IMR-90 (cell line): ENCODE data around the gene SLC12A8. TPM values are rescaled to one million over a fixed set of nuclear protein-coding genes. Genes with fewer than 3 reads are reported as not detected.
A peak's percentile ranks its signal among the peaks of the same experiment; 100 is the strongest.

Source experiments
- ATAC-seq: fragments of 200-7000 bp; cut with Tn5 transposase; 2 replicates; pipeline ENCODE4 v1.9.1; 2020; ENCODE audit warnings: low read depth, mild to moderate bottlenecking, moderate library complexity
- BruUV-seq: library from RNA; stranded (reverse); fragments of 400-500 nt; replicated peaks from 2 replicates; lab custom pipeline; 2021; lab: Mats Ljungman, UMichigan
- CTCF ChIA-PET: fragments of 300-600 bp; formaldehyde crosslinking; extraction: SDS; loops from one replicate; lab custom pipeline; 2021; ENCODE audit warnings: antibody characterized with exemption; lab: Yijun Ruan, JAX
- POLR2A ChIA-PET: fragments of 300-600 bp; sonication (Branson Sonifier 250); formaldehyde crosslinking; loops from one replicate; lab custom pipeline; 2022; ENCODE audit warnings: antibody characterized with exemption; ENCODE audit not compliant: unreplicated experiment; lab: Charles Lee
- DNase-seq: peaks from one replicate; pipeline ENCODE4 v3.0.0; 2013
- H2AFZ ChIP-seq: replicated peaks from 2 replicates; pipeline ENCODE3; 2013; ENCODE audit warnings: low read length, mild to moderate bottlenecking; ENCODE audit not compliant: poor library complexity
- H2AK5ac ChIP-seq: 2 replicates; pipeline ENCODE4 v1.6.1; 2013; ENCODE audit warnings: low read depth, low read length, inconsistent platforms
- H2AK9ac ChIP-seq: replicated peaks from 2 replicates; pipeline ENCODE3; 2013; ENCODE audit warnings: mild to moderate bottlenecking, low read depth, low read length, moderate library complexity; ENCODE audit not compliant: poor library complexity
- H2BK120ac ChIP-seq: 2 replicates; pipeline ENCODE4 v1.6.1; 2013; ENCODE audit warnings: low read depth, low read length, inconsistent platforms
- H2BK15ac ChIP-seq: 3 replicates; pipeline ENCODE4 v1.6.1; 2013; ENCODE audit warnings: low read depth, low read length, inconsistent platforms
- H2BK20ac ChIP-seq: 2 replicates; pipeline ENCODE4 v1.6.1; 2013; ENCODE audit warnings: low read depth, mild to moderate bottlenecking, inconsistent platforms, low read length, moderate library complexity
- H2BK5ac ChIP-seq: 2 replicates; pipeline ENCODE4 v1.6.1; 2013; ENCODE audit warnings: mild to moderate bottlenecking, low read depth, low read length, inconsistent platforms; ENCODE audit not compliant: poor library complexity, severe bottlenecking
- H3K14ac ChIP-seq: replicated peaks from 2 replicates; pipeline ENCODE4 v1.6.1; 2013; ENCODE audit warnings: low read depth, low read length, inconsistent platforms
- H3K18ac ChIP-seq: 2 replicates; pipeline ENCODE4 v1.6.1; 2013; ENCODE audit warnings: low read depth, low read length, control low read depth
- H3K23ac ChIP-seq: 2 replicates; pipeline ENCODE4 v1.6.1; 2013; ENCODE audit warnings: low read depth, low read length, inconsistent platforms
- H3K27ac ChIP-seq: 2 replicates; pipeline ENCODE4 v1.5.1; 2013; ENCODE audit warnings: mild to moderate bottlenecking, control low read depth, low read length; ENCODE audit not compliant: insufficient read depth
- H3K27me3 ChIP-seq: 2 replicates; pipeline ENCODE4 v1.6.1; 2013; ENCODE audit warnings: low read length; ENCODE audit not compliant: control insufficient read depth, insufficient read depth
- H3K36me3 ChIP-seq: 2 replicates; pipeline ENCODE4 v1.6.1; 2013; ENCODE audit warnings: low read length, mixed read lengths; ENCODE audit not compliant: control insufficient read depth, insufficient read depth
- H3K4ac ChIP-seq: 2 replicates; pipeline ENCODE4 v1.6.1; 2013; ENCODE audit warnings: low read depth, low read length, inconsistent platforms
- H3K4me1 ChIP-seq: 2 replicates; pipeline ENCODE4 v1.6.1; 2013; ENCODE audit warnings: low read length, mixed read lengths; ENCODE audit not compliant: control insufficient read depth, insufficient read depth
- H3K4me2 ChIP-seq: 2 replicates; pipeline ENCODE4 v1.6.1; 2013; ENCODE audit warnings: low read depth, mild to moderate bottlenecking, control low read depth, low read length, moderate library complexity
- H3K4me3 ChIP-seq: 2 replicates; pipeline ENCODE4 v1.5.1; 2013; ENCODE audit warnings: low read depth, mild to moderate bottlenecking, control low read depth, low read length, moderate library complexity; ENCODE audit not compliant: insufficient read depth
- H3K56ac ChIP-seq: 2 replicates; pipeline ENCODE4 v1.6.1; 2013; ENCODE audit warnings: low read length, inconsistent platforms; ENCODE audit not compliant: insufficient read depth; ENCODE audit errors: extremely low read depth
- H3K79me1 ChIP-seq, 2 experiments: 2 replicates each; pipeline ENCODE4 v1.6.1; 2013; ENCODE audit warnings: low read length in 2 of 2, inconsistent platforms in 1 of 2, low read depth in 1 of 2
- H3K9ac ChIP-seq: 2 replicates; pipeline ENCODE4 v1.6.1; 2013; ENCODE audit warnings: low read depth, low read length, control low read depth
- H3K9me1 ChIP-seq: 2 replicates; pipeline ENCODE4 v1.6.1; 2013; ENCODE audit warnings: low read length, inconsistent platforms; ENCODE audit not compliant: insufficient read depth
- H3K9me3 ChIP-seq: 2 replicates; pipeline ENCODE4 v1.6.1; 2013; ENCODE audit warnings: low read length; ENCODE audit not compliant: control insufficient read depth, insufficient read depth
- H4K20me1 ChIP-seq: 2 replicates; pipeline ENCODE4 v1.6.1; 2013; ENCODE audit warnings: low read length, inconsistent platforms; ENCODE audit not compliant: insufficient read depth
- H4K5ac ChIP-seq: 2 replicates; pipeline ENCODE4 v1.6.1; 2013; ENCODE audit warnings: mild to moderate bottlenecking, low read depth, low read length, control low read depth
- H4K8ac ChIP-seq, 2 experiments: 2 replicates each; pipeline ENCODE4 v1.6.1; 2013; ENCODE audit warnings: low read depth in 2 of 2, low read length in 2 of 2, control low read depth in 1 of 2, inconsistent platforms in 1 of 2
- H4K91ac ChIP-seq: 2 replicates; pipeline ENCODE4 v1.6.1; 2013; ENCODE audit warnings: low read depth, low read length, inconsistent platforms; ENCODE audit not compliant: insufficient read depth
- BHLHE40 ChIP-seq: fragments of 150-350 bp; IDR thresholded peaks from 2 replicates; pipeline ENCODE4 v1.6.1; 2016; ENCODE audit warnings: mild to moderate bottlenecking, low read depth, low read length
- CEBPB ChIP-seq: IDR thresholded peaks from 2 replicates; pipeline ENCODE4 v1.6.1; 2012; ENCODE audit warnings: low read depth, low read length, improper control_type of control experiment
- CHD1 ChIP-seq: IDR thresholded peaks from 2 replicates; pipeline ENCODE4 v1.6.1; 2012; ENCODE audit warnings: low read depth, low read length, improper control_type of control experiment
- FOS ChIP-seq: fragments of 150-350 bp; IDR thresholded peaks from 2 replicates; pipeline ENCODE4 v1.6.1; 2016; ENCODE audit warnings: low read depth, low read length
- MAFK ChIP-seq: IDR thresholded peaks from 2 replicates; pipeline ENCODE4 v1.6.1; 2012; ENCODE audit warnings: low read depth, low read length, improper control_type of control experiment
- MAZ ChIP-seq: IDR thresholded peaks from 2 replicates; pipeline ENCODE4 v1.6.1; 2012; ENCODE audit warnings: low read depth, mild to moderate bottlenecking, low read length, improper control_type of control experiment, moderate library complexity, borderline replicate concordance
- MXI1 ChIP-seq: IDR thresholded peaks from 2 replicates; pipeline ENCODE4 v1.6.1; 2012; ENCODE audit warnings: low read depth, mild to moderate bottlenecking, low read length, moderate library complexity, borderline replicate concordance
- RCOR1 ChIP-seq: IDR thresholded peaks from 2 replicates; pipeline ENCODE4 v1.6.1; 2012; ENCODE audit warnings: mild to moderate bottlenecking, low read length, improper control_type of control experiment; ENCODE audit not compliant: insufficient replicate concordance
- RFX5 ChIP-seq: IDR thresholded peaks from 2 replicates; pipeline ENCODE4 v1.8.0; 2012; ENCODE audit warnings: low read depth, mild to moderate bottlenecking, low read length, moderate library complexity
- SMC3 ChIP-seq: fragments of 150-350 bp; IDR thresholded peaks from 2 replicates; pipeline ENCODE4 v1.6.1; 2016; ENCODE audit warnings: low read depth, mild to moderate bottlenecking, antibody characterized with exemption, low read length, moderate library complexity
- WGBS, 2 experiments: methylation state at CpG; one replicate each; pipeline versions ENCODE4 v1.1.5 to v1.1.7; 2013; ENCODE audit warnings: missing lambda C conversion rate in 2 of 2; ENCODE audit not compliant: insufficient read length in 1 of 2; ENCODE audit errors: extremely low coverage in 2 of 2; 5-methylcytosine and 5-hydroxymethylcytosine counted together
- dilution Hi-C: fragments of 300-500 bp; cut with HindIII; formaldehyde crosslinking; loops from one replicate; pipeline ENCODE4 v1.14.3; 2018; ENCODE audit warnings: low sequenced_read_pairs; ENCODE audit not compliant: unreplicated experiment
- in situ Hi-C: fragments of 300-500 bp; cut with MboI; formaldehyde crosslinking; loops from 3 replicates; pipeline ENCODE4 v1.14.3; 2019; ENCODE audit warnings: low sequenced_read_pairs, inconsistent platforms, mixed read lengths
- intact Hi-C: fragments of 100-400 bp; cut with micrococcal nuclease; formaldehyde crosslinking; loops from 2 replicates; pipeline ENCODE4 v1.10.0; 2022
- polyA plus RNA-seq, 3 experiments: library from polyadenylated mRNA; depleted of rRNA; stranded (reverse); fragments of >200 nt; gene quantifications; 2 replicates each; pipeline ENCODE4 v1.2.3, GENCODE V29; 2012; ENCODE audit warnings: low replicate concordance in 1 of 3
- total RNA-seq: library from RNA; depleted of rRNA; stranded (reverse); fragments of >200 nt; gene quantifications from 2 replicates; pipeline ENCODE4 v1.2.3, GENCODE V29; 2012
- TF ChIP-seq, protein P1 (sequence below): fragments of 150-350 bp; IDR thresholded peaks from 2 replicates; pipeline ENCODE4 v1.6.1; 2017; ENCODE audit warnings: mild to moderate bottlenecking, antibody characterized with exemption, low read length, low read depth

Gene SLC12A8
- total and polyA plus RNA-seq, 2 of the 4 experiments (the other 2 are of a cell fraction), result 2.2 to 4.3 TPM

DNA sequence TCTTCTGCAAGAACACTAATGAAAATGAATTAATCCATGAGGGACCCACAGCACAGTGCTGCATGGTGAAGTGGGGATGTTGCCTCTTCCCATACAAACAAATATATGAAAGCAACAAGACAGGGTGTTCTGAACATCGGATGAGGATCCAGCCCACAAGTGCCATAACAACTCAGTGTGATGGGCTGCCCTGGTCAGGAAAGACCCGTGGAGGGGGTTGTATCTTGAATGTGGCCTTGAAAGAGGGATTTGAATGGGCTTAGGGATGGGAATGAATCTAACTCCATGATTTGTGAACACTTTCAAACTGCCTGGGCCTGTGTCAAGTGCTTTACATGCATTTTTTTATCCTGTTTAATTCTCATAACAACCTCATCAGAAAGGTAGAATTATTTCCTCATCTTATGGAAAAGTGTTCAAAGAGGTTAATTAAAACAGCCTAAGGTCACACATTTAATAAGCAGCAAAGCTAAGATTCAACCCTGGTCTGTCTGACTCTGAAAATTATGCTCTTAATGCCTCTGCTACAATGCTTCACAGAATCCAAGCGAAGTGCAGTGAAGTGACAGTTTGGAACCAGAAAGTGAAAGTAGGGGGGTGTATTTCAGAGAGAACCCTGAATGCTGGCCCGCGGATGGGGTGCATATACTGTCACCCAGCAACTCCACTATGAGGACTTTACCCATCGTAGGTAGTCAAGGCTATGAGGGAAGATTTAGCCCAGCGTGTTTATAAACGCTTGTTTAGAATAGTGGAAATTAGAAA lies 91.1 kb downstream of the SLC12A8 start (continued):
- TF ChIP-seq MXI1, result no peak

DNA sequence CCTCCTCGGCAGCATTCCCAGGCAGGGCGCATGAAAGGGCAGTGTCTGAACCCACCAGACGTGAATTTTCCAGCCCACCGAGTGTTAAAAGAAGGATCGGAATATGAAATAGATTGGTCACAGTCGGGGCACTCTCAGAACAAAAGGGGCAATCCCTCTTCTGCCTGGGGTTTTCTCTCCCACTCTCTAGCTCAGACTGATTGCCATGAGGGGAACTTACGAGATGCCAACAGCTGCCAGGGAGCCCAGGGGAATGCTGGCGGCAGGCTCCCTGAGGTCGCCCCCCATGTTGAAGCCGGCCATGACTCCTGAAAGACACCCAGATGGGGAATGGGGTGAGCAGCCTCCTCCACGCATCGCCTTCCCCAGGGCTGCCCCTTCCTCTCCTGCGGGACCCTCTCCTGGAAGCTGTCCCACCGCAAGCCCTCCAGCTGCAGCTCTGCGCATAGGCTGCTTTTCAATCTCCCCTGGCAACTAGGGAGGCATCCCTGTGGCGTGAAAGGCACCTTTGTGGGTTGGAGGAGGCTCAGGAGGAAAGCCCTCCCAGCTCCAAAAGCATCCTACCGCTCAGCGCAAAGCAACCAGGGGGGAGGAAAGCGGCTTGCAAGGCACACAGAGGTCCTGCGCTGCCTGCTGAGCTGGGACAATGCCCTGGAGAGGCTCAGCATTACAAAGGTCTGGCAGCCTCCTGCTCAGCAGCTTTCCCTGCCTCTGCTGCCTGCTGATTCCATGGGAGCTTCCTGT lies 92.0 kb downstream of the SLC12A8 start:
- H4K8ac ChIP-seq, result peak overlapping the region in 1 of 2 experiments; percentile 46; a peak in 1 of 4 replicates
- peak overlapping the region; percentile 49 for H2BK120ac ChIP-seq
- no peak for DNase-seq
- no peak for ATAC-seq
- H4K5ac ChIP-seq, result peak overlapping the region; percentile 72
- peak overlapping the region; percentile 40; the same call in 1 of the 2 replicates for H2AK5ac ChIP-seq
- no peaks in the 10 kb centered on the region for H3K9me3 ChIP-seq
- H2AK9ac ChIP-seq, result no peak overlapping the region
- H4K91ac ChIP-seq, result peak overlapping the region; percentile 51
- no peaks in the 10 kb centered on the region for H3K36me3 ChIP-seq
- peak overlapping the region; percentile 10; the same call in 1 of the 2 replicates for H3K23ac ChIP-seq
- intact Hi-C loops (no loop called here), in situ Hi-C loops (no loop called here), dilution Hi-C loops (no loop called here)
- H3K79me1 ChIP-seq, result no peaks in the 10 kb centered on the region
- TF ChIP-seq MXI1, result no peak
- TF ChIP-seq, protein P1, sequence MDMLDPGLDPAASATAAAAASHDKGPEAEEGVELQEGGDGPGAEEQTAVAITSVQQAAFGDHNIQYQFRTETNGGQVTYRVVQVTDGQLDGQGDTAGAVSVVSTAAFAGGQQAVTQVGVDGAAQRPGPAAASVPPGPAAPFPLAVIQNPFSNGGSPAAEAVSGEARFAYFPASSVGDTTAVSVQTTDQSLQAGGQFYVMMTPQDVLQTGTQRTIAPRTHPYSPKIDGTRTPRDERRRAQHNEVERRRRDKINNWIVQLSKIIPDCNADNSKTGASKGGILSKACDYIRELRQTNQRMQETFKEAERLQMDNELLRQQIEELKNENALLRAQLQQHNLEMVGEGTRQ, result no peak
- TF ChIP-seq RFX5, result no peak
- TF ChIP-seq MAZ, result no peak
- TF ChIP-seq CHD1, result no peak
- no peak for TF ChIP-seq SMC3
- no peak for TF ChIP-seq FOS
- no peak for TF ChIP-seq BHLHE40
- TF ChIP-seq RCOR1, result no peak
- TF ChIP-seq CEBPB, result no peak
- no peak for TF ChIP-seq MAFK
- H3K18ac ChIP-seq, result peak overlapping the region; percentile 79
- no peak overlapping the region for H3K4me3 ChIP-seq
- ChIA-PET CTCF (interaction anchor here (0.6 kb wide), 1 partner anchor 39 kb away, joined by 5 read pairs; no protein-coding TSS in a partner anchor), POLR2A (no interaction called here)
- H3K14ac ChIP-seq, result peak overlapping the region; percentile 11
- H2AFZ ChIP-seq, result peak overlapping the region; percentile 79
- peak overlapping the region; percentile 72 for H2BK20ac ChIP-seq
- no peak overlapping the region for H3K56ac ChIP-seq
- H3K27ac ChIP-seq, result no peak overlapping the region
- BruUV-seq, result no TSS peak
- no peaks in the 10 kb centered on the region for H4K20me1 ChIP-seq
- H2BK5ac ChIP-seq, result no peak overlapping the region
- peaks cover 10% of the 10 kb centered on the region; the same call in 1 of the 2 replicates for H3K9me1 ChIP-seq
- peak overlapping the region; percentile 51 for H3K4ac ChIP-seq
- H3K4me1 ChIP-seq, result peaks cover 27% of the 10 kb centered on the region
- peak overlapping the region; percentile 17 for H3K9ac ChIP-seq
- WGBS, 2 experiments, result 40% methylated on average over 2 of the region's 20 CpGs; no CpG with 5 or more reads in 1 of the 2 experiments
- H2BK15ac ChIP-seq, result peak overlapping the region; percentile 31; the same call in 1 of the 3 replicates
- no peaks in the 10 kb centered on the region for H3K27me3 ChIP-seq
- no peak overlapping the region; the same call in 1 of the 2 replicates for H3K4me2 ChIP-seq
